GM12873 (cell line): ENCODE measurements around the gene RRBP1.

Source experiments
- CTCF ChIP-seq: IDR thresholded peaks from 2 replicates; pipeline ENCODE4 v1.5.1; 2012; ENCODE audit warnings: low read depth, mild to moderate bottlenecking, moderate library complexity, low read length, control low read depth; ENCODE audit not compliant: insufficient read depth; ENCODE audit errors: missing control alignments

RRBP1 gene

GRCh38 chr20:17619351-17620093 lies 62.5 kb downstream of the RRBP1 start:
- TF ChIP-seq CTCF, result no peak

GRCh38 chr20:17618673-17619013 lies 63.4 kb downstream of the RRBP1 start:
- no peak for TF ChIP-seq CTCF

- no peak for TF ChIP-seq CTCF
These were observed 64.0 kb downstream of the RRBP1 start for GRCh38 chr20:17617868-17618672.

DNA sequence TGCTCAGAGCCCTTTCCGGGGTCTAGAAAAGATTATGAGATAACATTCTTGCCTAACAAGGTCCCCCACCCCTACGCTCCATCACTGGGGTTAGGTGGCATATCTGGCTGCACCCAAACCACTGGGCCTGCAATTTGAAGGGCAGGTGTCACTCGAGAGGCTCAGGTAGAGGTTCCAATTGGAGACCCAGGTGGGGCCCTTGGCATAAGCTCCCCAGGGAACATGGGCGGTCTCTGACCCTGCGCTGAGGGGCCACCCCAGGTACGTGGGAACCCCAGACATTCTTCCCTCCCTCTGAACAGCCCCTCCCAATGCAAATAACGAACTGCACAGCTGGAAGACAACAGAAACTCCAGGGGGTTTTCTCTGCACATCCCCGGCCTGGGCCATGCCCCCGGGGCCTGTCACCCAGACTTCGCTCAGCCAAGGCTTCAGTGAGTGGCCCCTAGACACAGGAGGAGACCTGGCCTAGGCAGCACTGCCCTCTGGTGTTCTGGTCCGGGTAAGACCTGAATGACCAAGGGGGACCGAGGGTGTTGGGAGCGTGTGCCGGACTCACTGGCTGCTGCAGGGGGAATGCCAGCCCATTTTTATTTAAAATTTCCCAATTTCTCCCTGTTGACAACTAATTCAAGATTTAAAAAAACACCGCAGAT lies 64.7 kb downstream of the RRBP1 start:
- TF ChIP-seq CTCF, result peak; percentile 63

DNA sequence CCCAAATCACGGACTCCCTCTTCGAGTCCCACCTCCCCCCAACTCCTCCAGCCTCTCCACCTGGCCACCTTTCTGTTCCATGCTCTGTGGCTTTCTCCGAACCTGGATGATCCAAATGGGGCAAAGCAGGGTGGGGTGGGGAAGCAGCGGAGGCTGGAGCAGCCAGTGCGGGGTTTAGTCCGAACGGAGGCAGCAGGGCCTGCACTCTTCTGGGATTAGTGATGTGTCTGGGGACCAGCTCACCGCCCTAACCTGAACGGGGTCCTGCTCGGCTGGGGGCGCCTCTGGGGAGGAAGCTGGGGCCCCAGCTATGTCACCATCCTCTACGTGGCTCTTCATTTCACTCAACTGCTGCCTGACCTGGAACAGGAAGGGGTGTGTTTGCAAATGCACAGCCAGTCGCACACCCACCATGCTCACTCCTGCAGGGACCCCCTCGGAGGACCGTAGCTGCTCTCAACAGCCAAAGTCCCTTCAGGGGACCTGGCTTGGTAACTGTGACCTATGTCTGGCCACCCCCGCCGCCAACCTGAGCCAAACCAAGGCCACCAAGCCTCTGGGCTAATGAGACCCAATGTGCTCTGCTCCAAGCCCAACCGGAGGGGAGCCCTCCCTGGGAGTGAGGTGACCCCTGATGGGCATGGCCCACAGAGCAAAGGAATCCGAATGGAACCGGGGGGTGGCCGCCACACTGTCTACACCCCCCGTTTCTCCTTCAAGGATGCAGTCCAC lies 65.4 kb downstream of the RRBP1 start:
- no peak for TF ChIP-seq CTCF

DNA sequence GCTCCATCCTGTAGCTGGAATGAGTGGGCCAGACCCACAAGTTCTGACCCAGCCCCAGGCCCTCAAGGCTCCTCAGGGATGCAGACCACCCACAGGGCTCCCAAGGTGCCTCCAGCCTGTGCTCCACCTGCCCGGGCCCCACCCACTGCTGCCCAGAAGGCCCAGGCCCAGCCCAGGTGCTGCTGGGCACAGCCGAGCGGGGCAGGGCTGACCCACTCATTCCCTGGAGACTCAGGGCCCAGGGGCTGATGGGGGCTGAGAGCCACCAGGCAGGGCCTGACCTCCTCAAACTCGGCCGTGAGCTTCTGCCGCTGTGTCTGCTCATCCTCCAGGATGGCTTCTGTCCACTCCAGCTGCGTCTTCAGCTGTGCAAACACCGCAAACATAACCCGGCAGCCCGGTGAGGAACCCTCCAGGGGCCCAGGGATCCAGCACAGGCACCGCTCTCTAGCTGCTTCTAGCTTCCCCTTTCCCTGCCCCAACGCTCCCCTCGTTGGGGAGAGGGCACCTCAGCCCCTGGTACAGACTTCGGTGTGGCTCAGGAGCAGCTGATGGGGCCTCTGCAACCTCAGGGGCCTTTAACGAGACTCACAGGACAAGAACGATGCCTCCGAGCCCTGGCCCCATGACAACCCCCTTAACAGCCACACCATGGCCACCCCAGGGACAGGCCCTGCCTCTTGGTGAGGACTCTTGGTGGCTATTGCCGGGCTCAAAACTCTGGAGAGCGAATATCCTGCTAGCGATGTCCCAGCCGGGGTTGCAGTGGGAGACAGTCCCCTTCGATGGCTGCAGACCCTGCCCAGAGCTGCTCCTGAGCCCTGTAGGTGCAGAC lies 66.2 kb downstream of the RRBP1 start:
- TF ChIP-seq CTCF, result no peak
